Endodermal cell (in vitro differentiated cells): ENCODE data around the gene CMTR2. TPM values are rescaled to one million over a fixed set of nuclear protein-coding genes. Genes with fewer than 3 reads are reported as not detected.
A peak's percentile ranks its signal among the peaks of the same experiment; 100 is the strongest.

Experiments
- DNase-seq: peaks from one replicate; pipeline ENCODE4 v3.0.0-alpha.2; 2017
- H3K27ac ChIP-seq: 2 replicates; pipeline ENCODE4 v1.5.1; 2013; ENCODE audit warnings: mild to moderate bottlenecking, low read depth, low read length, moderate library complexity
- H3K27me3 ChIP-seq: 2 replicates; pipeline ENCODE4 v1.6.1; 2013; ENCODE audit warnings: mild to moderate bottlenecking, low read length, moderate library complexity; ENCODE audit not compliant: insufficient read depth, control insufficient read depth, poor library complexity, severe bottlenecking
- H3K36me3 ChIP-seq: 2 replicates; pipeline ENCODE4 v1.7.0; 2013; ENCODE audit warnings: mild to moderate bottlenecking, low read length, moderate library complexity; ENCODE audit not compliant: control insufficient read depth, insufficient read depth
- H3K4me1 ChIP-seq: one replicate; pipeline ENCODE4 v1.7.0; 2013; ENCODE audit warnings: low read length; ENCODE audit not compliant: control insufficient read depth, insufficient read depth
- H3K4me3 ChIP-seq: 2 replicates; pipeline ENCODE4 v1.5.1; 2013; ENCODE audit warnings: mild to moderate bottlenecking, low read length, moderate library complexity
- H3K9ac ChIP-seq: 2 replicates; pipeline ENCODE4 v1.6.1; 2013; ENCODE audit warnings: mild to moderate bottlenecking, low read length, moderate library complexity; ENCODE audit not compliant: poor library complexity, severe bottlenecking; ENCODE audit errors: extremely low read depth
- H3K9me3 ChIP-seq: 2 replicates; pipeline ENCODE4 v1.6.1; 2013; ENCODE audit warnings: mild to moderate bottlenecking, low read length, moderate library complexity; ENCODE audit not compliant: control insufficient read depth
- H3K27ac Mint-ChIP-seq: 2 replicates; pipeline ENCODE4 v1.8.0; 2020; ENCODE audit warnings: mixed read lengths
- H3K27me3 Mint-ChIP-seq: 2 replicates; pipeline ENCODE4 v1.8.0; 2021; ENCODE audit warnings: mild to moderate bottlenecking, mixed read lengths; ENCODE audit not compliant: insufficient read depth
- H3K36me3 Mint-ChIP-seq: 2 replicates; pipeline ENCODE4 v1.8.0; 2020; ENCODE audit warnings: low read depth, mixed read lengths
- H3K4me1 Mint-ChIP-seq: 2 replicates; pipeline ENCODE4 v1.8.0; 2020; ENCODE audit warnings: mixed read lengths
- H3K4me3 Mint-ChIP-seq: 2 replicates; pipeline ENCODE4 v1.8.0; 2020; ENCODE audit warnings: mild to moderate bottlenecking, moderate library complexity, mixed read lengths
- H3K9me3 Mint-ChIP-seq: 2 replicates; pipeline ENCODE4 v1.8.0; 2020; ENCODE audit warnings: mild to moderate bottlenecking, mixed read lengths
- CTCF ChIP-seq: fragments of 200-600 bp; sonication (generic); conservative IDR thresholded peaks from 2 replicates; pipeline ENCODE4 v1.5.0; 2021; ENCODE audit warnings: antibody characterized with exemption, mild to moderate bottlenecking
- WGBS, 2 experiments: methylation state at CpG; one replicate each; pipeline versions ENCODE4 v1.1.5 to v1.1.7; 2013; ENCODE audit warnings: missing lambda C conversion rate in 2 of 2, mixed read lengths in 1 of 2; ENCODE audit not compliant: insufficient coverage in 1 of 2, insufficient read length in 1 of 2; 5-methylcytosine and 5-hydroxymethylcytosine counted together
- long read RNA-seq, 4 experiments: library from polyadenylated mRNA in 2 of 4; library from RNA in 1 of 4; library from capped mRNA in 1 of 4; stranded (forward) in 3 of 4; unstranded in 1 of 4; transcript quantifications; one replicate each; pipeline ENCODE4 v2.0.0, GENCODE V29; 2020 to 2021; ENCODE audit warnings: inconsistent platforms in 1 of 4
- polyA plus RNA-seq, 2 experiments: library from polyadenylated mRNA; stranded (reverse); fragments of 50-300 nt; gene quantifications; one replicate each; pipeline ENCODE4 v1.2.3, GENCODE V29; 2013
- total RNA-seq, 2 donors: library from RNA; stranded (reverse); fragmentation: NEBNext Ultra II Directional in 1 of 2; extraction: Animal tissue kit (Norgen Biotek cat#: 25700) in 1 of 2; gene quantifications; 2 replicates in 1 of 2; 3 replicates in 1 of 2; pipeline ENCODE4 v1.2.1, GENCODE V29; 2021

The CMTR2 gene, protein sequence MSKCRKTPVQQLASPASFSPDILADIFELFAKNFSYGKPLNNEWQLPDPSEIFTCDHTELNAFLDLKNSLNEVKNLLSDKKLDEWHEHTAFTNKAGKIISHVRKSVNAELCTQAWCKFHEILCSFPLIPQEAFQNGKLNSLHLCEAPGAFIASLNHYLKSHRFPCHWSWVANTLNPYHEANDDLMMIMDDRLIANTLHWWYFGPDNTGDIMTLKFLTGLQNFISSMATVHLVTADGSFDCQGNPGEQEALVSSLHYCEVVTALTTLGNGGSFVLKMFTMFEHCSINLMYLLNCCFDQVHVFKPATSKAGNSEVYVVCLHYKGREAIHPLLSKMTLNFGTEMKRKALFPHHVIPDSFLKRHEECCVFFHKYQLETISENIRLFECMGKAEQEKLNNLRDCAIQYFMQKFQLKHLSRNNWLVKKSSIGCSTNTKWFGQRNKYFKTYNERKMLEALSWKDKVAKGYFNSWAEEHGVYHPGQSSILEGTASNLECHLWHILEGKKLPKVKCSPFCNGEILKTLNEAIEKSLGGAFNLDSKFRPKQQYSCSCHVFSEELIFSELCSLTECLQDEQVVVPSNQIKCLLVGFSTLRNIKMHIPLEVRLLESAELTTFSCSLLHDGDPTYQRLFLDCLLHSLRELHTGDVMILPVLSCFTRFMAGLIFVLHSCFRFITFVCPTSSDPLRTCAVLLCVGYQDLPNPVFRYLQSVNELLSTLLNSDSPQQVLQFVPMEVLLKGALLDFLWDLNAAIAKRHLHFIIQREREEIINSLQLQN
- 10 to 100 TPM; 16.1 to 17.2 TPM for total RNA-seq
- 22.4 TPM for polyA plus RNA-seq (2013, experiment 1 of 2)
- polyA plus RNA-seq (2013, experiment 2 of 2), result 25.6 TPM
- long read RNA-seq, experiment 1, full-length matches to known transcripts, result 3 of 5 reads
- long read RNA-seq, experiment 1, partial matches to known transcripts, result 0 of 5 reads
- long read RNA-seq, experiment 1, other reads (novel, unspliced or antisense), result 2 of 5 reads
- long read RNA-seq, experiment 2, full-length matches to known transcripts, result 21 of 34 reads
- long read RNA-seq, experiment 2, partial matches to known transcripts, result 0 of 34 reads
- long read RNA-seq, experiment 2, other reads (novel, unspliced or antisense), result 13 of 34 reads
- long read RNA-seq, experiment 3, full-length matches to known transcripts, result 61 of 85 reads
- long read RNA-seq, experiment 3, partial matches to known transcripts, result 3 of 85 reads
- long read RNA-seq, experiment 3, other reads (novel, unspliced or antisense), result 21 of 85 reads
- long read RNA-seq, experiment 4, partial matches to known transcripts, result 0 of 2 reads
- long read RNA-seq, experiment 4, other reads (novel, unspliced or antisense), result 2 of 2 reads

DNA sequence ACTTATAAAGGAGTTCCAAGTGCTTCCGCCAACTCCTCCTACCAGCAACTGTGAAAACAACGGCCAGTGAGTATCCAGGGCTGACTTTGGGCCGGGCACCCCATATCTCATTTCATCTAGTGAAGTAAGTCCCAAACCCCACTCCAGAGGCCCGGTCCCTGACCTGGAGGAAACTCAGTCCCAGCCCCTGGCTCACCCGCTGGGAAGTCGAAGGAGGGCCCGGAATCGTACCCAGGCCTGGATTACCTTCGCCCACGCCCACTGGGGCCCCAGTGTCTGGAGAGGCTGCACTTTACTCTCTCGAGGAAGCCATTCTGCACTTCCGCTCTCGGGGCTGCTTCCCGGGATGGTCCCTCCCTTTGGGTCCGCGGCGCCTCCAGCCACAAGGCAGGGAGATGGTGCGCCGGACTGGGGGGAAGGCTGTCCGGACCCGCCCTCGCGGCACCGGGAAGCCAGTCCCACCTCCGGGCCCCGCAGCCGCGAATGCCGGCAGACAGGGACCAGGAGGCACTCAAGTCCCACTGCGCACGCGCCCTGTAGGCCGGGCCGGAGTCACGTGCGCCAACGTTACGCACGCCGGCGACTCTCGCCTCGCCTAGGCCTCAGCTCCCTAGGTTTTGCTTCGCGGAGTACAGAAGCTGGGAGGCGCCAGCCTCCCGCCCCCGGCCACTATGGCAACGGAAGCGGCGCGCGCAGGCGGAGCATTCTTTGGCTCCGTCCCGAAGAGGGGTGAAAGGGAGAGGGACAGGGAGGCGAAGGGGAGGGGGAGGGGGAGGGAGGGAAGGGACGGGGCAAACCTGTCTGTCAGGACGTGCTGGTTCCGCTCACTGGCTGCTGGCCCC lies at the start of gene CMTR2:
Gene CMTR2 (minus strand): TSS at position 513 of the 842 bp plus-strand sequence. CDS start 3,482 bp downstream, outside the sequence.
- H3K36me3 Mint-ChIP-seq, result peaks cover 31% of the 10 kb centered on the region
- peak within 1 kb of the TSS; percentile 90 for H3K4me3 ChIP-seq
- H3K27me3 ChIP-seq, result no peaks in the 10 kb centered on the region
- no peaks in the 10 kb centered on the region for H3K9me3 ChIP-seq
- peak; percentile 99 for DNase-seq
- H3K27ac Mint-ChIP-seq, result peak within 1 kb of the TSS; percentile 87
- 0 to 3% methylated on average over 10 to 60 of the region's 60 CpGs for WGBS, 2 experiments
- H3K36me3 ChIP-seq, result peaks cover 26% of the 10 kb centered on the region
- H3K4me1 ChIP-seq, result no peaks in the 10 kb centered on the region
- peak within 1 kb of the TSS; percentile 84 for H3K4me3 Mint-ChIP-seq
- TF ChIP-seq CTCF, result no peak
- H3K27ac ChIP-seq, result peak within 1 kb of the TSS; percentile 89
- peaks cover 8% of the 10 kb centered on the region for H3K27me3 Mint-ChIP-seq
- H3K4me1 Mint-ChIP-seq, result peaks cover 6% of the 10 kb centered on the region
- no peaks in the 10 kb centered on the region for H3K9me3 Mint-ChIP-seq
- peak within 1 kb of the TSS; percentile 77 for H3K9ac ChIP-seq

GRCh38 chr16:71338632-71339031 lies 49.4 kb upstream of the CMTR2 start:
- no peak overlapping the region for H3K27ac ChIP-seq
- Mint-ChIP-seq H3K9me3 (peaks cover 5% of the 10 kb centered on the region), H3K27ac (no peak overlapping the region), H3K4me1 (no peaks in the 10 kb centered on the region), H3K36me3 (no peaks in the 10 kb centered on the region), H3K27me3 (peaks cover 11% of the 10 kb centered on the region), H3K4me3 (no peak overlapping the region)
- no peaks in the 10 kb centered on the region for H3K9me3 ChIP-seq
- no peaks in the 10 kb centered on the region for H3K27me3 ChIP-seq
- H3K9ac ChIP-seq, result no peak overlapping the region
- WGBS, 2 experiments, result 100% methylated on average over 1 of the region's 1 CpG; no CpG with 5 or more reads in 1 of the 2 experiments
- DNase-seq, result no peak
- H3K4me3 ChIP-seq, result no peak overlapping the region
- no peak for TF ChIP-seq CTCF
- H3K4me1 ChIP-seq, result no peaks in the 10 kb centered on the region
- H3K36me3 ChIP-seq, result no peaks in the 10 kb centered on the region
